Renal pelvis (tissue), 12 donors: ENCODE measurements around the gene ZNF177. TPM values are rescaled to one million over a fixed set of nuclear protein-coding genes. Genes with fewer than 3 reads are reported as not detected.
"Not testable (repeated sequence)": the region's sequence is repeated elsewhere in the genome, so short reads cannot be mapped to it uniquely, and the experiment has no call there.

Experiments
- DNase-seq: peaks from one replicate; pipeline ENCODE4 v3.0.0-alpha.2; 2013
- long read RNA-seq, 16 experiments: transcript quantifications; one replicate each; lab custom pipeline, GENCODE V29; 2026
- polyA plus RNA-seq, 3 donors: library from polyadenylated mRNA; unstranded; fragments of 120-200 nt; gene quantifications; one replicate each; pipeline ENCODE4 v1.2.1, GENCODE V29; 2013; ENCODE audit not compliant: insufficient read length in 3 of 3

The ZNF177 gene
- polyA plus RNA-seq, result 10 to 100 TPM in 2 of 3 donors, 1 to 10 TPM in 1; 9.7 to 14.5 (median 13.4) TPM
- long read RNA-seq, donor 1, partial matches to known transcripts, result 11 of 11 reads
- long read RNA-seq, donor 1, other reads (novel, unspliced or antisense), result 0 of 11 reads
- long read RNA-seq, donor 2, partial matches to known transcripts, result 0 of 1 reads
- long read RNA-seq, donor 2, other reads (novel, unspliced or antisense), result 0 of 1 reads
- long read RNA-seq, donor 3, result 0 reads
- long read RNA-seq, donor 4, result 0 reads
- long read RNA-seq, donor 5, partial matches to known transcripts, result 5 of 5 reads
- long read RNA-seq, donor 5, other reads (novel, unspliced or antisense), result 0 of 5 reads
- long read RNA-seq, donor 6, result 0 reads
- long read RNA-seq, donor 7, partial matches to known transcripts, result 10 of 10 reads
- long read RNA-seq, donor 7, other reads (novel, unspliced or antisense), result 0 of 10 reads
- long read RNA-seq, donor 8, result 0 reads
- long read RNA-seq, donor 9, result 0 reads
- long read RNA-seq, donor 10, result 0 reads
- long read RNA-seq, donor 11, partial matches to known transcripts, result 0 of 1 reads
- long read RNA-seq, donor 11, other reads (novel, unspliced or antisense), result 0 of 1 reads
- long read RNA-seq, donor 12, result 0 reads
- long read RNA-seq, donor 13, result 0 reads
- long read RNA-seq, donor 14, result 0 reads
- long read RNA-seq, donor 15, result 0 reads
- long read RNA-seq, donor 16, partial matches to known transcripts, result 0 of 1 reads
- long read RNA-seq, donor 16, other reads (novel, unspliced or antisense), result 0 of 1 reads

DNA sequence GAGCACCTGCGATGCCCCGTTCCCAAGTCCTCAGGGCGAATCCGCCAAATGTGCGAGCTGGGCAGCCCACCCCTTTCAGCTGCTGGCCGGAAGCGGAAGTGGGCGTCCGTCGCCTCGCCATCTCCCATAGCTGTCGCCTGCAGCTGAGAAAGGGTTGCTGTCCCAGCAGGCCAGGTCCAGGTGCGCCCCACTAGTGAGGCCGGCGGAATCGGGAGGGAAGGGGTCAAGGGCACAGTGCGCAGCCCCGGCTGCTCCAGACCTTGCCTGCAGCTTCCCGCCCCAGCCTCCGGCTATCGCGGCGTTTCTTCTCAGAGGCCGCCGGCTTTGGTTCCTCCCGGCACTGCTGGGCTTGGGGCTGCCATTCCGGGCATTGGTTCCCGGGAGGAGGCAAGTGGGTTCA lies at the start of gene ZNF177:
Gene ZNF177 (plus strand): TSS at position 109 of the 400 bp plus-strand sequence. CDS start 15,299 bp downstream, outside the sequence.
- DNase-seq, result peak; percentile 49

GRCh38 chr19:9313756-9314155 lies 49.1 kb upstream of the ZNF177 start:
- DNase-seq, result no peak

GRCh38 chr19:9321338-9321737 lies 41.5 kb upstream of the ZNF177 start:
- no peak for DNase-seq

DNA sequence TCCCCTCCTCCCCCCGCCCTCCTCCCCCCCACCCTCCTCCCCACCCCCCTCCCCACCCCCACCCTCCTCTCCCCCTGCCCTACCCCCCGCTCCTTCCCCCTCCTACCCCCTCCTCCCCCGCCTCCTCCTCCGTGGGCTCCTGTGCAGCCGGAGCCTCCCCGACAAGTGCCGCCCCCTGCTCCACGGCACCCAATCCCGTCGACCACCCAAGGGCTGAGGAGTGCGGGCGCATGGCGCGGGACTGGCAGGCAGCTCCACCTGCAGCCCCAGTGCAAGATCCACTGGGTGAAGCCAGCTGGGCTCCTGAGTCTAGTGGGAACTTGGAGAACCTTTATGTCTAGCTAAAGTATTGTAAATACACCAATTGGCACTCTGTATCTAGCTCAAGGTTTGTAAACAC lies 41.1 kb upstream of the ZNF177 start:
- DNase-seq, result not testable (repeated sequence)

- DNase-seq, result not testable (repeated sequence)
Observed at GRCh38 chr19:9322201-9322600, 40.6 kb upstream of the ZNF177 start.

DNA sequence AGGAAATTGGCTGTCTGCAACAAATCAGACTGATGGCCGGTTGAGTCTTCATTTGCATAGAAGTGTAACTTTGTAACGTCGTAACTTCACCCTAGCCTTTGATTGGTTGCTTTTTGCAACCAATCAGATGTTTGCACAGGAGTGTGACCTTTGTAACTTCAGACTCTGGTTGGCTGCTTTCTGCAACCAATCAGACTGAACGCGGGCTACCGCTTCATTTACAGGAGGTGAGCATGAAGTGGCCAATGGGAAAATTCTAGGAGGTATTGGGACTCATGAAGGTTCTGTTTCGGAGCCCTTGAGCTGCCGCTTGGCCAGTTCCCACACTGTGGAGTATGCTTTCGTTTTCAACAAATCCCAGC lies 39.3 kb upstream of the ZNF177 start:
- DNase-seq, result peak; percentile 69

- DNase-seq, result peak; percentile 95
Observed at GRCh38 chr19:9323919-9324583, 38.8 kb upstream of the ZNF177 start, which contains the start of gene ZNF559. ZNF559 (plus strand) TSS chr19:9324179; CDS start chr19:9338550, 14,371 bp downstream.

- DNase-seq, result no peak
Observed at GRCh38 chr19:9324584-9324962, 38.2 kb upstream of the ZNF177 start.

GRCh38 chr19:9329999-9330398 lies 32.8 kb upstream of the ZNF177 start:
- no peak for DNase-seq

GRCh38 chr19:9342610-9343304 lies 20.1 kb upstream of the ZNF177 start:
- no peak for DNase-seq

GRCh38 chr19:9345005-9345404 lies 17.8 kb upstream of the ZNF177 start:
- DNase-seq, result no peak

DNA sequence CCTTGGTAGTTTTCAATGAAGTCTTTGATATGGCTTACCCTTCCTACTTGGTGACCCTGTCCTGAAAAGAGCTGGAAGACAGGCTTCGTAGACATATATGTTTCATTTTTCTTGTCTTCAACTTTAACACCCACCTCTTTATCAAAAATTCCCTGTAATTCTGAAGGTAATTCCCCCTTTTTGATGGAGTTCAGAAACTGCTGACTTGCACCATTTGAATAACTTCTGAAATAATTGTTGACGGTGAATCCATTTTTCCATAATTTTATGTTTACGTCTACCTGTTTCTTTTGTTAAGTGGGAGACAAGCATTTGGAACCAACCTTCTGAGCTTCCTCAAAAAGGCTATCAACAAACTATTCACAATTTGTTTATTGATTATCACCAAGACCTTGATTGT lies 14.6 kb upstream of the ZNF177 start:
- no peak for DNase-seq

DNA sequence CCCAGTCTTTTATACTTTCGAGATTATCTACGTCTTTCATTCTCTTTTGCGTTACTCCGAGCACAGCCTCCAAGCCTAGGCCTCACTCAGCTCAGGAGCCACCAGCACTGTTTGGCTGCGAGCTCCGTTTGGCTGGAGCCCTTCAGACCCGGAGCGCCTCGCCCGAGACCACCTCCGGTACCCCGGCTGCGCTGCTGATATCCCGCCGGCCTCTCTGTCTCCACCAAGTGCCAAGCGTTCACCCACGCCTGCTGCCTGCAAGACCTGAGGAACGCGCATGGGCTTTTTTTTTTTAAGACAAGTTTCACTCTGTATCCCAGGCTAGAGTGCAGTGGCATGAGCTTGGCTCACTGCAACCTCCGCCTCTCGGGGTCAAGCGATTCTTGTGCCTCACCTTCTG lies 14.1 kb upstream of the ZNF177 start:
- no peak for DNase-seq

- no peak for DNase-seq
Observed at GRCh38 chr19:9352505-9352904, 10.3 kb upstream of the ZNF177 start.

- no peak for DNase-seq
Observed at GRCh38 chr19:9353011-9353410, 9.8 kb upstream of the ZNF177 start.

- no peak for DNase-seq
Observed at GRCh38 chr19:9354651-9355050, 8.2 kb upstream of the ZNF177 start.

GRCh38 chr19:9370738-9371619 lies 8.2 kb downstream of the ZNF177 start:
- no peak for DNase-seq

- no peak for DNase-seq
Observed at GRCh38 chr19:9381361-9381785, 18.6 kb downstream of the ZNF177 start.

DNA sequence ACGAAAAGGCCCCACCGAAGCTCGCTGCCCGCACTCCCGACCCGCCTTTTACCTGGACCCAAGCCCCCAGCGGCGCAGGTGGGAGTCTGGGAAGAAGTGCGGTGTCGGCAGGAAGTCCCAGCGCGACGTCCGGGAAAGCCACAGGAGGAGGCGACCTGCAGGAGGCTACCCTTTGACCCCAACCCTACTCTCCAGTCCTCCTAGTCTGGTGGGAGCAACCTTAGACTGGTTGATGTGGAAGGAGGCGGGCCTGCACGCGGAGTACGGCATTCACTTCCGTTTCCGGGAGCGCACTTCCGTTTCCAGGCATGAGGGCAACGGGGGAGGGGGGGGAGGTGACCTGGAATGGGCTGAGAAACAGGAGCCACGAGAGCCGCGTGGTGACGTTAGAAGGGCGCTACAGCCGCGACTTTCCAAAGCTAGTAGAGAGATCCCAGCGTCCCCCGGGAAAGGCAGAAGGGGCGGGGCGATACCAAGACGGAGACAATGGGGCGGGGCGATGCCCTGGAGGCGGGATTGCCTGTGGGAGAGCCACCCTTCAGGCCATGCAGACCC lies 44.1 kb downstream of the ZNF177 start:
- DNase-seq, result peak; percentile 89

DNA sequence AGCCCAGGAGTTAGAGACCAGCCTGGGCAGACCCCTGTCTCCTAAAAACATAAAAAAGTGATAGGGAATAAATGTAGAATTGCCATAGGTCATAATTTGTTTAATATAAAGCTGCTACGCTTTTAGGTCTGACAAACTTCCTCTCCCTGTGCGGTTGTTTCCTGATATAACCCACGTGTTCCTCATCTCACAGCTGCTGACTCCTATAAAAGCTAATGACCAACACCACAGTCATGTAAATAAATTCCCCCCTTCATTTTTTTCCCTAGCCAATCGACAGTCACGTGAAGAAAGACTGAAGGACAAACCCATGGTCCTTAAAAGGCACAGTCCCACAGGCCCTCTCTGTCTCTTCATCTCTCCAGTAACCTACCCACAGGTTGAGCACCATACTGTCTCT lies 45.0 kb downstream of the ZNF177 start:
- DNase-seq, result no peak
